HPDE6-E6E7 (cell line): ENCODE data around the gene MRPS2.
"Not testable (repeated sequence)": the region's sequence is repeated elsewhere in the genome, so short reads cannot be mapped to it uniquely, and the experiment has no call there.

Experiments
- DNase-seq: peaks from one replicate; pipeline ENCODE4 v3.0.0; 2011; ENCODE audit warnings: missing footprints; ENCODE audit errors: extremely low spot score

Gene MRPS2

GRCh38 chr9:135531096-135531495, 30.6 kb downstream of the MRPS2 start:
- DNase-seq: no peak

- no peak for DNase-seq
These were observed 32.6 kb downstream of the MRPS2 start for GRCh38 chr9:135533113-135533512.

GRCh38 chr9:135533674-135534073, 33.2 kb downstream of the MRPS2 start:
- DNase-seq: no peak

GRCh38 chr9:135534192-135534711, 33.8 kb downstream of the MRPS2 start:
- DNase-seq: not testable (repeated sequence)

- DNase-seq: not testable (repeated sequence)
These were observed 34.3 kb downstream of the MRPS2 start for GRCh38 chr9:135534826-135535225.

GRCh38 chr9:135535631-135536030, 35.1 kb downstream of the MRPS2 start:
- DNase-seq: not testable (repeated sequence)

GRCh38 chr9:135536216-135536615, 35.7 kb downstream of the MRPS2 start:
- no peak for DNase-seq

- not testable (repeated sequence) for DNase-seq
These were observed 42.9 kb downstream of the MRPS2 start for GRCh38 chr9:135543262-135543894.

GRCh38 chr9:135544981-135545635, 44.6 kb downstream of the MRPS2 start:
- DNase-seq: no peak

GRCh38 chr9:135545646-135546176, 45.2 kb downstream of the MRPS2 start, which contains the start of gene OBP2A:
Gene OBP2A, plus strand, starts transcription at chr9:135546126. Its CDS starts 55 bp downstream, at chr9:135546181.
- DNase-seq: not testable (repeated sequence)

- not testable (repeated sequence) for DNase-seq
These were observed 46.5 kb downstream of the MRPS2 start for GRCh38 chr9:135546792-135547617.

GRCh38 chr9:135547756-135548736, 47.6 kb downstream of the MRPS2 start:
- no peak for DNase-seq

- not testable (repeated sequence) for DNase-seq
These were observed 49.2 kb downstream of the MRPS2 start for GRCh38 chr9:135549478-135550343.

- DNase-seq: no peak
These were observed 49.9 kb downstream of the MRPS2 start for GRCh38 chr9:135550344-135550918.

GRCh38 chr9:135551031-135551430, 50.5 kb downstream of the MRPS2 start:
- DNase-seq: no peak

- no peak for DNase-seq
These were observed 51.0 kb downstream of the MRPS2 start for GRCh38 chr9:135551456-135551855.

GRCh38 chr9:135552021-135552697, 51.7 kb downstream of the MRPS2 start:
- no peak for DNase-seq

GRCh38 chr9:135552698-135553171, 52.3 kb downstream of the MRPS2 start:
- no peak for DNase-seq
